Suprapubic skin (tissue), 4 donors: ENCODE measurements around the gene NMNAT2.

Experiments
- CTCF ChIP-seq, 2 donors: fragments of 200-600 bp in 1 of 2; fragments of 450-650 bp in 1 of 2; sonication (generic) in 1 of 2; IDR thresholded peaks; one replicate each; pipeline ENCODE4 v1.5.1; 2016 to 2019; ENCODE audit warnings: antibody characterized with exemption in 2 of 2, mild to moderate bottlenecking in 1 of 2, moderate library complexity in 1 of 2
- EP300 ChIP-seq: sonication (generic); formaldehyde crosslinking; IDR thresholded peaks from one replicate; pipeline ENCODE4 v1.6.1; 2017; ENCODE audit warnings: antibody characterized with exemption
- POLR2A ChIP-seq, 2 donors: fragments of 450-650 bp; IDR thresholded peaks; one replicate each; pipeline ENCODE4 v1.6.1; 2017; ENCODE audit warnings: antibody characterized with exemption in 2 of 2, mild to moderate bottlenecking in 2 of 2, moderate library complexity in 2 of 2
- POLR2AphosphoS5 ChIP-seq, 3 donors: sonication (generic); formaldehyde crosslinking; IDR thresholded peaks; one replicate each; pipeline ENCODE4 v1.6.1; 2017; ENCODE audit warnings: antibody characterized with exemption in 3 of 3

- TF ChIP-seq CTCF (IDR thresholded peaks at IDR 0.05) = no peak
- TF ChIP-seq POLR2A (IDR thresholded peaks at IDR 0.05) = no peak
- TF ChIP-seq EP300 = no peak
- TF ChIP-seq POLR2AphosphoS5 (IDR thresholded peaks at IDR 0.05) = no peak
These were observed 78.5 kb downstream of the NMNAT2 start for GRCh38 chr1:183339556-183340167.
